Loucy (cell line): ENCODE data around the gene OR13J1.

Experiments used
- H2AFZ ChIP-seq: fragments of 200-600 bp; sonication (generic); 2 replicates; pipeline ENCODE4 v1.6.0; 2016; ENCODE audit warnings: antibody characterized with exemption, mild to moderate bottlenecking, low read length, moderate library complexity
- H3F3A ChIP-seq: fragments of 200-600 bp; 2 replicates; pipeline ENCODE4 v1.6.0; 2016; ENCODE audit warnings: antibody characterized with exemption, low read depth, mild to moderate bottlenecking
- H3K27me3 ChIP-seq: fragments of 200-600 bp; sonication (generic); 2 replicates; pipeline ENCODE4 v1.6.1; 2014; ENCODE audit warnings: low read length, mild to moderate bottlenecking; ENCODE audit not compliant: insufficient read depth, poor library complexity, severe bottlenecking
- H3K36me3 ChIP-seq: fragments of 200-600 bp; sonication (generic); 2 replicates; pipeline ENCODE4 v1.6.1; 2016; ENCODE audit warnings: low read length; ENCODE audit not compliant: insufficient read depth
- H3K4me1 ChIP-seq: fragments of 200-600 bp; sonication (generic); 2 replicates; pipeline ENCODE4 v1.5.1; 2014; ENCODE audit warnings: low read length, mild to moderate bottlenecking; ENCODE audit not compliant: insufficient read depth, poor library complexity, severe bottlenecking
- H3K4me2 ChIP-seq: fragments of 200-600 bp; sonication (generic); 2 replicates; pipeline ENCODE4 v1.6.0; 2014; ENCODE audit warnings: antibody characterized with exemption, low read length, low read depth, mild to moderate bottlenecking; ENCODE audit not compliant: poor library complexity, severe bottlenecking
- H3K4me3 ChIP-seq: fragments of 200-600 bp; sonication (generic); 2 replicates; pipeline ENCODE4 v1.5.1; 2014; ENCODE audit warnings: low read length, mild to moderate bottlenecking, mixed read lengths; ENCODE audit not compliant: poor library complexity, severe bottlenecking
- H3K79me2 ChIP-seq: fragments of 200-600 bp; sonication (generic); 2 replicates; pipeline ENCODE4 v1.6.1; 2014; ENCODE audit warnings: low read length; ENCODE audit not compliant: insufficient read depth
- H3K9ac ChIP-seq: fragments of 200-600 bp; sonication (generic); 2 replicates; pipeline ENCODE4 v1.6.0; 2014; ENCODE audit warnings: mild to moderate bottlenecking, low read depth, low read length, moderate library complexity; ENCODE audit not compliant: poor library complexity, severe bottlenecking
- H3K9me2 ChIP-seq: fragments of 200-600 bp; sonication (generic); replicated peaks from 2 replicates; pipeline ENCODE4 v1.6.1; 2016; ENCODE audit warnings: low read depth, low read length, mixed read lengths
- H3K9me3 ChIP-seq: fragments of 200-600 bp; sonication (generic); 2 replicates; pipeline ENCODE4 v1.6.1; 2014; ENCODE audit warnings: mild to moderate bottlenecking, antibody characterized with exemption, low read length, low read depth; ENCODE audit not compliant: insufficient read depth
- H4K20me1 ChIP-seq: fragments of 200-600 bp; sonication (generic); 2 replicates; pipeline ENCODE4 v1.6.0; 2014; ENCODE audit warnings: antibody characterized with exemption, low read length, mild to moderate bottlenecking; ENCODE audit not compliant: insufficient read depth, poor library complexity, severe bottlenecking
- CTCF ChIP-seq: fragments of 200-600 bp; sonication (generic); conservative IDR thresholded peaks from 2 replicates; pipeline ENCODE4 v1.5.1; 2014; ENCODE audit warnings: mild to moderate bottlenecking, antibody characterized with exemption, low read length
- EZH2phosphoT487 ChIP-seq: fragments of 200-600 bp; IDR thresholded peaks from 2 replicates; pipeline ENCODE4 v1.6.1; 2018; ENCODE audit warnings: antibody characterized with exemption, mild to moderate bottlenecking, moderate library complexity, borderline replicate concordance

OR13J1 gene

GRCh38 chr9:35854091-35854762, 16.0 kb downstream of the OR13J1 start:
- no peaks in the 10 kb centered on the region for H4K20me1 ChIP-seq
- no peak overlapping the region for H3K4me3 ChIP-seq
- no peaks in the 10 kb centered on the region for H3K27me3 ChIP-seq
- no peaks in the 10 kb centered on the region for H3K9me2 ChIP-seq
- no peak overlapping the region for H3K9ac ChIP-seq
- H3K4me1 ChIP-seq: no peaks in the 10 kb centered on the region
- no peaks in the 10 kb centered on the region for H3K79me2 ChIP-seq
- TF ChIP-seq EZH2phosphoT487 (no peak), CTCF (no peak)
- H3F3A ChIP-seq: no peaks in the 10 kb centered on the region
- H2AFZ ChIP-seq: no peak overlapping the region
- H3K36me3 ChIP-seq: no peaks in the 10 kb centered on the region
- no peaks in the 10 kb centered on the region for H3K9me3 ChIP-seq
- no peak overlapping the region for H3K4me2 ChIP-seq

- H3K4me1 ChIP-seq: no peaks in the 10 kb centered on the region
- H3F3A ChIP-seq: no peaks in the 10 kb centered on the region
- H3K9me3 ChIP-seq: no peaks in the 10 kb centered on the region
- no peaks in the 10 kb centered on the region for H3K36me3 ChIP-seq
- H4K20me1 ChIP-seq: no peaks in the 10 kb centered on the region
- TF ChIP-seq EZH2phosphoT487 (no peak), CTCF (no peak)
- H3K4me2 ChIP-seq: no peak overlapping the region
- H3K27me3 ChIP-seq: no peaks in the 10 kb centered on the region
- no peaks in the 10 kb centered on the region for H3K79me2 ChIP-seq
- H2AFZ ChIP-seq: no peak overlapping the region
- H3K9me2 ChIP-seq: no peaks in the 10 kb centered on the region
- no peak overlapping the region for H3K4me3 ChIP-seq
- H3K9ac ChIP-seq: no peak overlapping the region
Observed at GRCh38 chr9:35852876-35853865, 17.0 kb downstream of the OR13J1 start.

- H3F3A ChIP-seq: no peaks in the 10 kb centered on the region
- H3K4me3 ChIP-seq: no peak overlapping the region
- no peak overlapping the region for H3K4me2 ChIP-seq
- H3K9me2 ChIP-seq: no peaks in the 10 kb centered on the region
- H3K36me3 ChIP-seq: no peaks in the 10 kb centered on the region
- no peak overlapping the region for H3K9ac ChIP-seq
- no peaks in the 10 kb centered on the region for H3K9me3 ChIP-seq
- H4K20me1 ChIP-seq: no peaks in the 10 kb centered on the region
- no peaks in the 10 kb centered on the region for H3K4me1 ChIP-seq
- TF ChIP-seq CTCF: no peak
- H2AFZ ChIP-seq: no peak overlapping the region
- H3K79me2 ChIP-seq: no peaks in the 10 kb centered on the region
- H3K27me3 ChIP-seq: no peaks in the 10 kb centered on the region
Observed at GRCh38 chr9:35852267-35852815, 17.9 kb downstream of the OR13J1 start.
